Esophagus squamous epithelium (tissue), 4 donors: ENCODE measurements around the gene CBS.
"Not testable (repeated sequence)": the region's sequence is repeated elsewhere in the genome, so short reads cannot be mapped to it uniquely, and the experiment has no call there.

Source experiments
- POLR2A ChIP-seq, 4 donors: fragments of 450-650 bp; IDR thresholded peaks; one replicate each; pipeline ENCODE4 v1.6.1; 2017; ENCODE audit warnings: antibody characterized with exemption in 4 of 4, mild to moderate bottlenecking in 4 of 4, moderate library complexity in 3 of 4
- TF ChIP-seq, protein P1 (sequence below), 6 experiments: fragments of 450-650 bp in 4 of 6; fragments of 200-600 bp in 2 of 6; sonication (generic) in 2 of 6; IDR thresholded peaks; one replicate each; pipeline ENCODE4 v1.5.1; 2016 to 2019; ENCODE audit warnings: antibody characterized with exemption in 6 of 6, mild to moderate bottlenecking in 4 of 6, moderate library complexity in 4 of 6

DNA sequence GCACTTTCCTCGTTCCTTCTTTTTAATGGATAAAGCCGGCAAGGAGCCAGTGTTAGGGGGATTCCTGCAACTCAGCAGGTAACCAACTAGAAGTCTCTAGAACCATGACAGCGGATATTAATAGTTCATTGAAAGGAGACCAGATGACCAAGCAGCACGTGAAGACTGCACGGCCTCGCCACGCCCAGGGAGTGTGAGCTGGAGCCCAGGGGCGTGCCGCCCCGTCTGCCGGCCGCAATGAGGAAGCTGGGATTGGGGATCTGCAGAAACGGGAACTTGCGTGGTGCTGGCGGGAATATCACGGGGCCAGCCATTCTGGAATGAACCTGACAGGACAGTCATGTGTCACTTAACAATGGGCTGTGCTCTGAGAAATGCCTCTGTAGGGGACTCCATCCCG is 38.7 kb downstream of the CBS start:
- TF ChIP-seq, protein P1, sequence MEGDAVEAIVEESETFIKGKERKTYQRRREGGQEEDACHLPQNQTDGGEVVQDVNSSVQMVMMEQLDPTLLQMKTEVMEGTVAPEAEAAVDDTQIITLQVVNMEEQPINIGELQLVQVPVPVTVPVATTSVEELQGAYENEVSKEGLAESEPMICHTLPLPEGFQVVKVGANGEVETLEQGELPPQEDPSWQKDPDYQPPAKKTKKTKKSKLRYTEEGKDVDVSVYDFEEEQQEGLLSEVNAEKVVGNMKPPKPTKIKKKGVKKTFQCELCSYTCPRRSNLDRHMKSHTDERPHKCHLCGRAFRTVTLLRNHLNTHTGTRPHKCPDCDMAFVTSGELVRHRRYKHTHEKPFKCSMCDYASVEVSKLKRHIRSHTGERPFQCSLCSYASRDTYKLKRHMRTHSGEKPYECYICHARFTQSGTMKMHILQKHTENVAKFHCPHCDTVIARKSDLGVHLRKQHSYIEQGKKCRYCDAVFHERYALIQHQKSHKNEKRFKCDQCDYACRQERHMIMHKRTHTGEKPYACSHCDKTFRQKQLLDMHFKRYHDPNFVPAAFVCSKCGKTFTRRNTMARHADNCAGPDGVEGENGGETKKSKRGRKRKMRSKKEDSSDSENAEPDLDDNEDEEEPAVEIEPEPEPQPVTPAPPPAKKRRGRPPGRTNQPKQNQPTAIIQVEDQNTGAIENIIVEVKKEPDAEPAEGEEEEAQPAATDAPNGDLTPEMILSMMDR (IDR thresholded peaks at IDR 0.05), result not testable (repeated sequence)
- not testable (repeated sequence) for TF ChIP-seq POLR2A (IDR thresholded peaks at IDR 0.05)
